GM12878 (cell line): ENCODE measurements around the gene DNAJC16. TPM values are rescaled to one million over a fixed set of nuclear protein-coding genes. Genes with fewer than 3 reads are reported as not detected.

Experiments
- CEBPZ ChIP-seq: fragments of 150-350 bp; IDR thresholded peaks from 2 replicates; pipeline ENCODE4 v1.6.1; 2016; ENCODE audit warnings: low read depth, low read length
- EP300 ChIP-seq, 2 experiments: fragments of 150-350 bp in 1 of 2; IDR thresholded peaks; 2 replicates each; pipeline ENCODE4 v1.6.1; 2011 to 2012; ENCODE audit warnings: low read depth in 2 of 2, low read length in 2 of 2, borderline replicate concordance in 1 of 2, improper control_type of control experiment in 1 of 2, inconsistent platforms in 1 of 2; ENCODE audit not compliant: control insufficient read depth in 1 of 2
- EZH2 ChIP-seq: IDR thresholded peaks from 2 replicates; pipeline ENCODE4 v1.6.1; 2012; ENCODE audit warnings: low read depth, mild to moderate bottlenecking, control low read depth, inconsistent platforms, low read length, borderline replicate concordance; ENCODE audit not compliant: control insufficient read depth
- FOXM1 ChIP-seq: IDR thresholded peaks from 2 replicates; pipeline ENCODE4 v1.6.1; 2012; ENCODE audit warnings: low read depth, mild to moderate bottlenecking, inconsistent platforms, low read length, moderate library complexity
- MLLT1 ChIP-seq: fragments of 450-650 bp; IDR thresholded peaks from 2 replicates; pipeline ENCODE4 v1.6.1; 2016; ENCODE audit warnings: mild to moderate bottlenecking
- NFXL1 ChIP-seq: fragments of 450-650 bp; IDR thresholded peaks from 2 replicates; pipeline ENCODE4 v1.6.1; 2017; ENCODE audit warnings: antibody characterized with exemption, mild to moderate bottlenecking, borderline replicate concordance
- NFYB ChIP-seq: IDR thresholded peaks from 2 replicates; pipeline ENCODE4 v1.6.1; 2011; ENCODE audit warnings: low read depth, mild to moderate bottlenecking, low read length, improper control_type of control experiment, moderate library complexity; ENCODE audit not compliant: insufficient read depth
- POLR2A ChIP-seq: IDR thresholded peaks from 2 replicates; pipeline ENCODE4 v1.6.1; 2011; ENCODE audit warnings: low read depth, mild to moderate bottlenecking, low read length
- POU2F2 ChIP-seq: IDR thresholded peaks from 3 replicates; pipeline ENCODE4 v1.6.1; 2011; ENCODE audit warnings: low read depth, mild to moderate bottlenecking, low read length, borderline replicate concordance
- SKIL ChIP-seq: fragments of 450-650 bp; IDR thresholded peaks from 2 replicates; pipeline ENCODE4 v1.6.1; 2017; ENCODE audit warnings: mild to moderate bottlenecking, low read depth, inconsistent platforms; ENCODE audit not compliant: poor library complexity, severe bottlenecking
- SP1 ChIP-seq: IDR thresholded peaks from one replicate; pipeline ENCODE4 v1.6.1; 2011; ENCODE audit warnings: low read depth, low read length
- ZBTB40 ChIP-seq: fragments of 450-650 bp; IDR thresholded peaks from 2 replicates; pipeline ENCODE4 v1.6.1; 2016; ENCODE audit warnings: mild to moderate bottlenecking, moderate library complexity, borderline replicate concordance
- ZNF217 ChIP-seq: fragments of 450-650 bp; IDR thresholded peaks from 2 replicates; pipeline ENCODE4 v1.6.1; 2017; ENCODE audit warnings: antibody characterized with exemption, mild to moderate bottlenecking
- ZNF274 ChIP-seq: IDR thresholded peaks from one replicate; pipeline ENCODE4 v1.8.0; 2011; ENCODE audit not compliant: insufficient read length, insufficient read depth
- ZNF687 ChIP-seq: fragments of 450-650 bp; IDR thresholded peaks from 2 replicates; pipeline ENCODE4 v1.6.1; 2017; ENCODE audit warnings: mild to moderate bottlenecking, moderate library complexity
- polyA plus RNA-seq, 11 experiments: library from polyadenylated mRNA; depleted of rRNA in 4 of 11; unstranded in 6 of 11; stranded (reverse) in 5 of 11; fragments of >200 nt; fragmentation: Nextera tagmentation in 4 of 11; fragmentation: Illumina TruSeq in 1 of 11; extraction: Ambion mirVana in 4 of 11; extraction: Trizol in 1 of 11; gene quantifications; 1 replicate in 1 of 11; 2 replicates in 10 of 11; pipeline versions ENCODE4 v1.2.1 to v1.2.3, GENCODE V29; 2011 to 2016; ENCODE audit warnings: inconsistent platforms in 2 of 11, missing spikeins in 2 of 11, low read depth in 1 of 11
- total RNA-seq, 4 experiments: library from RNA; depleted of rRNA in 3 of 4; stranded (reverse); fragments of >200 nt in 3 of 4; fragmentation: Illumina TruSeq in 1 of 4; extraction: Trizol in 1 of 4; gene quantifications; 2 replicates each; pipeline versions ENCODE4 v1.2.1 to v1.2.3, GENCODE V29; 2013 to 2021

Gene DNAJC16
- total and polyA plus RNA-seq, 10 of the 15 experiments (the other 5 are each of a cell fraction or from before 2014, with no cell fraction given): 2.4 to 12.7 (median 7.8) TPM

- no peak for TF ChIP-seq ZBTB40
- no peak for TF ChIP-seq CEBPZ
- no peak for TF ChIP-seq ZNF217
- no peak for TF ChIP-seq MLLT1
- TF ChIP-seq EP300 (IDR thresholded peaks at IDR 0.05; ENCODE audit: borderline replicate concordance in 1 of 2, control insufficient read depth in 1 of 2, low read depth in 2 of 2, low read length in 2 of 2): no peak
- TF ChIP-seq SKIL: no peak
- TF ChIP-seq NFYB: no peak
- peak; percentile 73; the same call in 1 of the 3 replicates for TF ChIP-seq POU2F2
- no peak for TF ChIP-seq EZH2
- no peak for TF ChIP-seq ZNF274
- TF ChIP-seq POLR2A: peak; percentile 94
- no peak for TF ChIP-seq NFXL1
- no peak for TF ChIP-seq FOXM1
- TF ChIP-seq SP1: no peak
- TF ChIP-seq ZNF687: peak; percentile 62; the same call in 1 of the 2 replicates
These were observed 2.7 kb upstream of the DNAJC16 start, which contains the start of gene CASP9 (continued) for GRCh38 chr1:15524021-15524282.
